ENCODE measurements around the gene ADAM33.

ADAM33 gene

GRCh38 chr20:3686421-3686820 lies 4.6 kb upstream of the ADAM33 start:
- no peak for DNase-seq

DNA sequence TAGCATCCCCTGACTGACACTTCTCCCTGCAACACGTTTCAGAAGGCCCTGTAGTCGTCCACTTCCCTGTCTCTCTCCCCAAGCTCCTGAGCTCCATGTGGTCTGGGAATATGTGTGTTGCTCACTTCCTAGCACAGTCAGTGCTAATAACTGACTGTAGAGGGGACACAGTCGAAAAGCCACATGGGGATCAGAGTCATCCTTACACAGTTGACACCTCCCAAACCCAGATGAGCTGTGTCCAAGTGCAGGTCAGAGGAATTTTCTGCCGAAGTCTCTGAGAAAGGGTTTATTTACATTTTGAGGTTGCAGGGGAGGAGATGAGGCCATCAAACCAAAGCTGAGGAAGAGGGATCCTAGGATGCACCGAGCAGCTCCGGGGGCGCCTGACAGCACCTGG lies 3.5 kb upstream of the ADAM33 start:
- DNase-seq, result no peak

DNA sequence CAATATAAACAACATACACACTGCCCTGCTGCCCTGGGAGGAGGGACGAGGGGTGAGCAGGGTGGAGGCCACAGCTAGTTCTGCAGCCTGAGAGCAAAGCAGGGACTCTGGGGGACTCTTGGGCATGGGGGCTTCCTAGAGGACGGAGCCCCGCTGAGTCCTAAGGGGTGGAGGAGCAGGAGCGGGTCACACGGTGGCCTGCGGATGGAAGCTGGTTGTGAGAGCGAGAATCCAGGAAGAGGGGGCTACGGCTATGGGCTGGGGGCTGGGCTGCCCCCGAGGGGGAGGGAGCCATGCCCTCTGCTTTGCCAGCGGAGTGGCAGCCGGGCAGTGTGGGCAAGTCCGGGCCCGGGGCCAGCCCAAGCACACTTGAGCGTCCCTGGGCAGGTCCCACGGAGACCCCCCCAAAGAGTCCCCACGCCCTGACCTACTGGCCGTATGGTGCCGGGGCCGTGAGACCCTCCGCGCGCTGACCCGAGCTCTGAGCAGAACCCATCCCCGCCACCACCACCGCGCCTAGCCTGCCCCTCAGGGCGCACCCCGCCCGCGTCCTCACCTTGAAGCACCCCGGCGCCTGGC lies 369 bp downstream of the ADAM33 start:
- no peak for DNase-seq

GRCh38 chr20:3680701-3681351 lies 984 bp downstream of the ADAM33 start:
- no peak for DNase-seq

DNA sequence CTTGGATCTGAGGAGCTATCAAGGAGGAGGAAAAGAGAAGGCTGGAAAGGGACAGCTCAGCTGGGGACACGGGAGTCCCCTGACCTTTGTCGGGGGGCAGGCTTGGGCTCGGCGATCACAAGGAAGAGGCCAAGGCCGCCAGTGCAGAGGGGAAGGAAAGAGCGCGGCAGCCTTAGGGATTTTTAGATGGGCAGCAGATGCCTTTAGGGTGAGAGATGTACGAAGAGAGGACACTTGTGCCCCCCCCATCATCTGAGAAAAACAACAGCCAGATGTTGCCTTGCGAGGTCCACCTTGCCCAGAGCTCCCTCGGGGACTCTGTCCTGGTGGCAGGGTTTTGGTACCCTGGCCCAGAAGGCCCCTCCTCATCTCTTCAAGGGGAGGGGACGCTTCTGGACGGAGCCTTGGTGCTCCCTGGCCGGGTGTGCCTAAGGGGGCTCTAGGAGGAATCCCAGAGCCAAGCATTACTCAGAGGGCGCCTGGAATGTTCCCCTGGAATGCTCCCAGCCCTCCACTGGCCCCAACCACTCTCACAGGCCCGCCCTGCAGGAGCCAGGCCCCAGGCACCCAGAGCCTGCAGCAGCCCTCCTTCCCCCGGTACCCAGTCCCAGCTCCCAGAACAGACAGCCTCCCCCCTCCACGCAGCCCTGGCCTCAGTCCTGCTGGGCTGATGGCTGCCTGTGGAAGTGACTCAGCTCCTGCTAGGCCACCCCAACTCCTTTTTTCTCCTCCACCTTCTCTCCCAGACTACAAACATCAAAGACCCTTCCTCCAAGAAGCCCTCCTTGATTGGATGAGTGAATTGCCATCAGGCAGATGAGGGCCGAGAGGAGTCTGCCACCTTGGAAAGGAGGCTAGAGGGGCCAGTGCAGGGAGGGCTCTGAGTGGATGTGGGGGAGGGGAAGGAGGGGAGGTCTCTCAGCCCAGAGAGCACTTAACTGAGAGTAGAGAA lies 1.8 kb downstream of the ADAM33 start:
- DNase-seq, result no peak

DNA sequence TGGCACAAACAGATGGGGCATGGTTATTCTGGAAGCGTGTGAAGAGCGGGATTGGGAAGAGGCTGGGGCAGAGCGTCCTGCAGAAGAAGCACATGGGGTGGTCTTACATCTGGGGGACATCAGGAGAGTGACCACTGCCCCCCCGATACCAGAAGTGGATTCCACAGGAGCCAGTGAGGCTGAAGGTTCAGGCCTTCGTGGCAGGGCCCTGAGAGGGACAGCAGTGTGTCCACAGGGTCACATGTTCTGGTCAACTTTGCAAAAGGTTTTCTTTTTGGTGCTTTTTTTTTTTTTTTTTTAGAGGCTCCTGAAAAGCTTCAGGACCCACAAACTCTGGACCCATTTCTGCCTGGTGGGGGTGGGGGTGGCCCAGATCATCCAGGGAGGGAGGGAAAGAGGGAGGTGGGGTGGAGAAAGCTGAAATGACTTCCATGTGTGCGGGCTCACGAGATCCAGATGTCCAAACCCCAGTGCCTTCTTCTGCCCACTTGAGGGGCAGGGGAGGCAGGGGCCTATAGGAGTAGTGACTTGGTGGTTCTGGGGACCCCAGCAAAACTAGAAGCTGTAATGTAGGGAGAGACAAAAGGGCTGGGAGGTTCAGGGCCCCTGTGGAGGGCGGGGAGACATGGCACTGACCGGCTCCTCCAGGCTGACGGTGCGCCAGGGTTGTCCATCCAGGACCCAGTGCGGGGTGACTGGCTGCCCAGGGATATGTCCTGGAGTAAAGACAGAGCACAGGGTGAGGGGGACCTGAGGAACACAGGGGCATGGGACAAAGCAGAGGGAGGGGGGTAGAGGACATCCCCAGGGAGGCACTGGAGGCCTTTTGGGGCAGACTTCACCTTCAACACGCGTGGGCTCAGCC lies 2.7 kb downstream of the ADAM33 start:
- DNase-seq, result no peak

DNA sequence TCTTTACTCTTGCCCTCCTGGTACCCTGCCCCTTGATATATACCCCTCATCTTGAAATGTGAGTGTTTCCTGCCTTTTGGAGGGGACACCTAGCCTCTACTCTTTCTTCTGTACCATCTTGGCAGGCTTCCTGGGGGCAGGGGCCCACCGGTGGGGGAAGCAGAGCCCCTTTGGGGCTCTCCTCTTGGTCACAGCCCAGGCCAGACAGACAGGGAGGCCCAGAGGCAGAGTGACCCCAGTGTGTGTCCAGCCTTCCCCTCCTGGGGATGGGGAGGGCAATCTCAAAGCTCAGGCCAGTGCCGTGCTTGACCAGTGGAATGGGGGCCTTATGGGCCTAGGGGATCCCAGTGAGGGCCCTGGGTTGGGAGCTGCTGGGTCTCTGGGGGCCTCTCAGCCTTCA lies 3.6 kb downstream of the ADAM33 start:
- DNase-seq, result no peak

GRCh38 chr20:3677733-3678132 lies 4.1 kb downstream of the ADAM33 start:
- DNase-seq, result no peak

GRCh38 chr20:3674995-3675900 lies 6.6 kb downstream of the ADAM33 start:
- DNase-seq, result no peak

DNA sequence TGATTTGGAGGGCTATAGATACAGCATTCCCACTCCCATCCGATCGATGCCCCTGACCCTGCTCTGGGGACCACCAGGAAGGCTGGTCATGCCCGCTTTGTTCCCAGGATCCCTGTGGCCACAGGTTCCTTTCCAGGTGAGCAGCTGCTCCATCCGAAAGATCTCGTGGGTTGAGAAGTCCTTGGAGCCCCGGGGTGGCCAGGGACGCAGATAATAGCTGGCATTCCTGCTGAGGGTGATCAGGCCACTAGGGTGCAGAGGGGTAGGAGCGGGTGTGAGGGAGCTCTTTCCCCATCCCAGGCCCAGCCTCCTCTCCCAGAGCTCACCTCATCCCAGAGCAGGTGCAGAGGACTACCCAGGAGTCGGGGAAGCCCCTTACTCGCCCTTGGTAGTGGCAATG lies 7.4 kb downstream of the ADAM33 start:
- DNase-seq, result no peak

DNA sequence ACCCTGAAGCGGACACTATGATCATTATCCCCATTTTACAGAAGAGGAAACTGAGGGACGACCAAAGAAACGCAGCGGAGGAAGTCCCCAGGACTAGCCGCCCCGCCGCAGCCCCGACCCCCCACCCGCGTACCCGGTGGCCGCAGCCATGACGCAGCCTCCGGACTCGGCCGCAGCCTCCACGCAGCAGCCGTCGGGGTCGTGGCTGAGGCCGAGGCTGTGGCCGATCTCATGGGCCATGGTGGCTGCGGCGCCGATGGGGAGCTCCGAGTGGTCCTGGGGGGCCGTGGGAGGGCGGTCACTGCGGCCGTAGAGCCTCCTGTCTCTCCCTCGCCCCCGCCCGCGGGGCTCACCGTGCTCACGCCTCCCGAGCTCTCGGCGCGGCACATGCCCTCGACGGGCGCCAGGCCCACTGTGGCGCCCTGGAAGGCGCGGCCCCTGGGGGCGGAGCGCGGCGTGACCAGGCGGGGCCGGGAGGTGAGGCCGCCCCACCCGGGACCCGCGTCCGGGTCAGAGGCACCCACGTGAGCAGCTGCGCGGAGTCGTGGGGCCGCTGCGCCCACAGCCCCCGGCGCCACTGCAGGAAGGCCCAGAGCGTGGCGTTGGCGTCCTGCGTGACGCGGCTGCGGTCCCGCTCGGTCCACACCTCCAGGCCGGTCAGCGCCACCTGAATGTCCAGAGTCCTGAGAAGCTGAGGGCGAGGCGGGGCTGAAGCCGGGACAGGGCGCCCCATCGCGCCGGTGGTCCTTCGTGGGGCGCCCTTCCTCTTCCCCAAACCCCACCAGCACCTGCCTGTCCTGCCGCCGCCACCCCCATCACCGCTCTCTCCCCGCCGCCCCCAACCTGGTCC lies 8.4 kb downstream of the ADAM33 start:
- no peak for DNase-seq

DNA sequence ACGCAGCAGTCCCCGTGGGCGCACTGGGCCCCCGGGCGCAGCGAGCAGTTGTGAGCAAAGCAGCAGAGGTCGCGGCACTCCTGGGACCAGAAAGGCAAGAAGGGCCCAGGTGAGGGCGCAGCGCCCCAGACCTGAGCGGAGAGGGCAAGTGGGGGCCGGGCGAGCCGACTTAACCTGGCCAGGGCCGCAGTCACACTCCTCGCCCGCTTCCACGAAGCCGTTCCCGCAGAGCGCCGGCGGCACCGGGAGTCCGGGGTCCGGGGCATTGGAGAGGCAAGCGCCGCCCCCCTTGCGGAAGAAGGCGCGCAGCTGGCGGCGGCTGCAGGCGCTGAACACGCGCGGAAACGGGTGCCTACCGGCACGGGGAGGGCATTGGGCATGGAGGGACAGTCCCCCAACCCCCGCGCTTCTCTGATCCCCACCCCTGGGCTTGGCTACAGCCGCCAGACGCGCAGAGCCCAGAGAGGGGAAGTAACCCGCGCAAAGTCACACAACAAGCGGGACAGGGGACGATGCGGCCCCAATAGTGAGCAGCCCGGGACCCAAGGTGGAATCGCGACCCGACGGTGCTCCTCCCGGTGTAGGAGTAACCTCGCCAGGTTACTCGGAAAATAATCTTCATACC lies 9.2 kb downstream of the ADAM33 start:
- DNase-seq, result no peak

DNA sequence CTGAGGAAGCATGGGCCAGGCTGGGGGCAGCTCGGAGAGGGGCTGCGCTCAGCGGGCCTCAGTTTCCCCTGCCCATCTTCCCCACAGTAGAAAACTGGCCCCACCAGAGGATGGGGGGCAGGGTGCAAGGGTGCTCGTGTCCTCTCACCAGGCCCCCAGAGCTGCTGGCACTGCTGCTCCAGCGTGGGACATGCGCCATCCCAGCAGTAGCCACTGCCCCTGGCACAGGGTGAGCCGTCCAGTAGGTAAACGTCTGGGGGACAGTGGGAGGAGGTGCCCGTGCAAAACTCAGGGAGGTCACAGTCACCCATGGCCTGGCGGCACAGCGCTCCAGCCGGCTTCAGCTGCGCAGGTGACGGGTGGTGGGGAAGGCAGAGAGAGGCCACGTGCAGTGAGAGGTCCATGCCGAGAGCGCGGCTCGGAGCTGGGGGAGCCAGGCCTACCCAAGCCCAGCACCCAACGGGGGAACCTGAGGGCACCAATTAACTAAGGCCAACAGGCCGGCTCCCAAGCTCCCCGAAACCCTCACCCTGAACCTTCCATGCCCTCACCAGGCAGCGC lies 9.7 kb downstream of the ADAM33 start:
- DNase-seq, result no peak

DNA sequence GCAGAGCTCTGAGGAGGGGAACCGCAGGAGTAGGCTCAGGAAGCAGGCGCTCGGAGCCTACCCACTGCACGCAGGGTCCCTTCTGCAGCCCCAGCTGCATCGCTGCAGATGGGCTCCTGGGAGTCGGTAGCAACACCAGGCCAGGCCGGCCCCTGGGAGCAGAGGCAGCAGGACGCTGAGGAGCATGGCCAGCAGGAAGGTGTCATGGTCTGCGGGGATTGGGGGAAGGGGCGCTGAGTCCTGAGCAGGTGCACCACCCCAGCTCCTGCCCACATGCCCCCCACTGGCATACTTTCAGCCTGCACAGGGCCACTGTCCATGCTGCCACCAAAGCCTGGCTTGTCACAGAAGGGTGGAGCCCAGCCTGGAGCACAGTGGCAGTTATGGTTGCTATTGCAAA lies 10.9 kb downstream of the ADAM33 start:
- DNase-seq, result no peak

GRCh38 chr20:3670511-3670910 lies 11.3 kb downstream of the ADAM33 start:
- no peak for DNase-seq

DNA sequence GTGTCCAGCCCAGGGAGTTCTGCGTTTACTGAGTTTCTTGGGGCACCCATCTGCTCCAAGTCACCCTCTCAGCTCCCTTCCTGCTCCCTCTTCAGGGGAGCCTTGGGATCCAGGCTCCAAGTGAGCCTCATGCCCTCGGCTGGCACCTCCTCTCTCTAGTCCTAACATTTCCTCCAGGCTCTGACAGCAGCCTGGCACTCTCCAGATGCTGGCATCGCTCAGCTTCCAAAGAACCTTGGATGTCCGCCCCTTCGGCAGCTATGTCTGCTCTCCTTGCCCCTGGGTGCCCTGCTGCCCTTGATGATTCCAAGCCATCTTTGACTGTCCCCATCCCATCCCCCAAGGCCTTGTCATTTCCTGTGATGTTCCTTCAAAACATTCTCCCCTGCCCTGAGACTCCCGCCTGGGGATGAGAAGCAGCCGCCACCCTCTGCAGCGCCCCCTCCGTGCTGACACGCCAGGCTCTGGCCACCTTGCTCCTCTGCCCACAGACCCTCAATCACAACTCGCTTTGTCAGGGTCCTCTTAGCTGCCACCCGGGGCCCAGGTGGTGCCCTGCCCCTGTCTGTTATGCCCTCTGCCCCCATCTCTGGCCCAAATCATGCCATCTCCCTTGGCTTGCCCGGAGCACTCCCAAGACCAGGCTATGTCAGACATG lies 12.0 kb downstream of the ADAM33 start:
- no peak for DNase-seq

- DNase-seq, result no peak
These were observed 14.3 kb downstream of the ADAM33 start for GRCh38 chr20:3667434-3668037.

GRCh38 chr20:3663858-3664257 lies 18.0 kb downstream of the ADAM33 start:
- no peak for DNase-seq

Data from NCI-H446 treated with DMSO at 0.1 percent for 48 hours (cell line).